ENCODE results near the gene ZC3HAV1.

DNA sequence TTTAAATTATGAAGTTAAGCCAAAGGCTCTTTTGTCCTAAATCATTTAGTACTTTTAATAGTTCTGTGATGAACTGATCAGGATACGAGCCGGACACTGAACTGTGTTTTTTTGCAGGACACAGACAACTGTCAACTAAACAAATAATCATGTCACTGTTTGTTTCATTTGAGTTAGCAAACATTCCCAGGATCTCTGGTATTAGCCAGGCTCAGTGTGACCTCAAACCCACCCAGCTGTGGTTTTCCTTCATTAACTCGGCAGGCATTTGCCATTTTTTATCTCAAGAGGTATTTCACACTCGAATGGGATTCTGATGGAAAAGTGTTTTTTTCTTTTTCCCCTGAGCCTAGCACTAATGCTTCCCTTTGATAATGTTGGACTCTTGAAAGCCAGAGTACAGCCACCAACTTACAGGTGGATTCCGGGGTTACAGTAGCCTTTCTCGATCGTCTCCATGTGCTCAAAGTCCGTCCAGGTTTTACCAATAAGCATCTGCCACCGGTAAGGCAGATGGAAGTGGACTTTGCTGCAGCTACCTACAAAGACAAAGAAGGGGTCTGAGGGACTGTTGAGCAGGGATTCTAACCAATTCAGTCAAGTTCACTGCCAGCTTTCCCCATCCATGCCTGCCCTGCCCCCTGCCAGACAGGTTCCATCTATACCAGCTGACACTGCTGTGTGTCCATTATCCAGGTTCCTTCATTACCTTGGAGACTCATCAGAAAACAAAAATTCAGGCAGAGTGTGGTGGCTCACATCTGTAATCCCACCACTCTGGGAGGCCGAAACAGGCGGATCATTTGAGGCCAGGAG lies 33.4 kb downstream of the ZC3HAV1 start:
- TF ChIP-seq, protein P1, sequence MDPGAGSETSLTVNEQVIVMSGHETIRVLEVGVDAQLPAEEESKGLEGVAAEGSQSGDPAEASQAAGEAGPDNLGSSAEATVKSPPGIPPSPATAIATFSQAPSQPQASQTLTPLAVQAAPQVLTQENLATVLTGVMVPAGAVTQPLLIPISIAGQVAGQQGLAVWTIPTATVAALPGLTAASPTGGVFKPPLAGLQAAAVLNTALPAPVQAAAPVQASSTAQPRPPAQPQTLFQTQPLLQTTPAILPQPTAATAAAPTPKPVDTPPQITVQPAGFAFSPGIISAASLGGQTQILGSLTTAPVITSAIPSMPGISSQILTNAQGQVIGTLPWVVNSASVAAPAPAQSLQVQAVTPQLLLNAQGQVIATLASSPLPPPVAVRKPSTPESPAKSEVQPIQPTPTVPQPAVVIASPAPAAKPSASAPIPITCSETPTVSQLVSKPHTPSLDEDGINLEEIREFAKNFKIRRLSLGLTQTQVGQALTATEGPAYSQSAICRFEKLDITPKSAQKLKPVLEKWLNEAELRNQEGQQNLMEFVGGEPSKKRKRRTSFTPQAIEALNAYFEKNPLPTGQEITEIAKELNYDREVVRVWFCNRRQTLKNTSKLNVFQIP (CRISPR knock-in tag; IDR thresholded peaks at IDR 0.05; ENCODE audit: borderline replicate concordance, low read depth) = no peak
- no peak for TF ChIP-seq BACH2 (CRISPR knock-in tag; IDR thresholded peaks at IDR 0.05; ENCODE audit: borderline replicate concordance)

All from SK-N-SH treated with all-trans-retinoic acid at 6 μM for 48 hours (cell line).